Measurements from ENCODE around the gene CKLF.

DNA sequence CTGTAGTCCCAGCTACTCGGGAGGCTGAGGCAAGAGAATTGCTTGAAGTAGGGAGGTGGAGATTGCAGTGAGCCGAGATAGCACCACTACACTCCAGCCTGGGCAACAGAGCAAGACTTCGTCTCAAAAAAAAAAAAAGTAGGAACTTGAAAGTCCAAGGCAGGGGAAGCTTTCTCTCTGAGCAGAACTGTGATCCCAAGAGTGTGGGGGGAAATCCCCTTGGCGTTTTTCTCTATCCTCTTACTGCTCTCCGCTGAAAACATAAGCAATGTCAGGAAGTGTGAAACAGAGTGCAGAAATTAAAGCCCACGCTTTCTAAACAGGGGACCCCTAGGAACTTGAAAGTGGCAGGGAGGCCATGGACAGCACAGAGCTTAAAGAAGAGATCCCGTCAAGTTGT lies 42.4 kb downstream of the CKLF start:
- TF ChIP-seq, protein P1, sequence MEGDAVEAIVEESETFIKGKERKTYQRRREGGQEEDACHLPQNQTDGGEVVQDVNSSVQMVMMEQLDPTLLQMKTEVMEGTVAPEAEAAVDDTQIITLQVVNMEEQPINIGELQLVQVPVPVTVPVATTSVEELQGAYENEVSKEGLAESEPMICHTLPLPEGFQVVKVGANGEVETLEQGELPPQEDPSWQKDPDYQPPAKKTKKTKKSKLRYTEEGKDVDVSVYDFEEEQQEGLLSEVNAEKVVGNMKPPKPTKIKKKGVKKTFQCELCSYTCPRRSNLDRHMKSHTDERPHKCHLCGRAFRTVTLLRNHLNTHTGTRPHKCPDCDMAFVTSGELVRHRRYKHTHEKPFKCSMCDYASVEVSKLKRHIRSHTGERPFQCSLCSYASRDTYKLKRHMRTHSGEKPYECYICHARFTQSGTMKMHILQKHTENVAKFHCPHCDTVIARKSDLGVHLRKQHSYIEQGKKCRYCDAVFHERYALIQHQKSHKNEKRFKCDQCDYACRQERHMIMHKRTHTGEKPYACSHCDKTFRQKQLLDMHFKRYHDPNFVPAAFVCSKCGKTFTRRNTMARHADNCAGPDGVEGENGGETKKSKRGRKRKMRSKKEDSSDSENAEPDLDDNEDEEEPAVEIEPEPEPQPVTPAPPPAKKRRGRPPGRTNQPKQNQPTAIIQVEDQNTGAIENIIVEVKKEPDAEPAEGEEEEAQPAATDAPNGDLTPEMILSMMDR (IDR thresholded peaks at IDR 0.05), result no peak
- TF ChIP-seq POLR2A (IDR thresholded peaks at IDR 0.05), result no peak

All from adrenal gland (tissue), 5 donors.